NCI-H524 treated with DMSO at 0.1 percent for 48 hours (cell line): Measurements from ENCODE around the gene ZNRF1.

Source experiments
- DNase-seq: peaks from one replicate; lab custom pipeline; 2025; lab: John Stamatoyannopoulos, UW

Gene ZNRF1

DNA sequence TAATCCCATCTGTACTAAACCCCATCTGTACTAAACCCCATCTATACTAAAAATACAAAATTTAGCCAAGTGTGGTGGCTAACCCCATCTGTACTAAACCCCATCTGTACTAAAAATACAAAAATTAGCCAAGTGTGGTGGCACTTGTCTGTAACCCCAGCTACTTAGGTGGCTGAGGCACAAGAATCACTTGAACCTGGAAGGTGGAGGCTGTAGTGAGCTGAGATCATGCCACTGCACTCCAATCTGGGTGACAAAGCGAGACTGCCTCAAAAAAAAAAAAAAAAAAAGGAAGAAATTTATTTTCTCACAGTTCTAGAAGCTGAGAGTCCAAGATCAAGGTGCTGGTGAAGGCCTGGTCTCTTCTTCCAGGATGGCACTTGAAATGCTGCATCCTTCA is 161.6 kb downstream of the ZNRF1 start:
- DNase-seq, result no peak
